Adipocyte (in vitro differentiated cells): Measurements from ENCODE around the gene SYCN.

Source experiments
- DNase-seq: peaks from one replicate; pipeline ENCODE4 v3.0.0-alpha.2; 2015; ENCODE audit warnings: low read depth
- H3K27me3 ChIP-seq: replicated peaks from 2 replicates; pipeline ENCODE4 v1.7.0; 2013; ENCODE audit warnings: mild to moderate bottlenecking, low read length, moderate library complexity; ENCODE audit not compliant: control insufficient read depth, insufficient read depth
- H3K36me3 ChIP-seq: 2 replicates; pipeline ENCODE4 v1.7.0; 2013; ENCODE audit warnings: low read length, mild to moderate bottlenecking, moderate library complexity; ENCODE audit not compliant: control insufficient read depth, insufficient read depth, severe bottlenecking
- H3K4me1 ChIP-seq: 2 replicates; pipeline ENCODE4 v1.7.0; 2013; ENCODE audit warnings: mild to moderate bottlenecking, low read length, moderate library complexity; ENCODE audit not compliant: control insufficient read depth, insufficient read depth
- H3K4me3 ChIP-seq: 2 replicates; pipeline ENCODE4 v1.7.0; 2013; ENCODE audit warnings: mild to moderate bottlenecking, low read length, moderate library complexity
- H3K9ac ChIP-seq: 2 replicates; pipeline ENCODE4 v1.7.0; 2013; ENCODE audit warnings: mild to moderate bottlenecking, low read length, moderate library complexity
- H3K9me3 ChIP-seq: 2 replicates; pipeline ENCODE4 v1.7.0; 2013; ENCODE audit warnings: mild to moderate bottlenecking, low read length, moderate library complexity; ENCODE audit not compliant: control insufficient read depth

Gene SYCN

DNA sequence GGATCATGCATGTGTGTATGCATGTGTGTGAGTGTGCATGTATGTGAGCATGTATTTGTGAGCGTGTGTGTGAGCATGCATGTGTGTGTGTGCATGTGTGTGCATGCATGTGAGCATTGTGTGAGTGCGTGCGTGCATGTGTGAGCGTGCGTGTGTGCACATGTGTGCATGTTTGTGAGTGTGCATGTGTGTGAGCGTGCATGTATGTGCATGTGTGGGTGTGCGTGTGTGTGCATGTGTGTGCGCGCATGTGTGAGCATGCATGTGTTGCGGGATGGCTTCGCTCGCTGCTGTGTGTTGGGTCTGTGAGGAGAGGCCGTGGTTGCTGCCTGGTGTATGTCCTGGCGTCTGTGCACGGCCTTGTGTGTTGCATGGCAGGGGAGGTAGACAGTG, 46.1 kb downstream of the SYCN start:
- no peak for DNase-seq
- Histone ChIP-seq H3K36me3 (no peaks in the 10 kb centered on the region), H3K9me3 (no peaks in the 10 kb centered on the region), H3K9ac (no peak overlapping the region), H3K27me3 (no peaks in the 10 kb centered on the region), H3K4me1 (peaks cover 16% of the 10 kb centered on the region), H3K4me3 (no peak overlapping the region)

DNA sequence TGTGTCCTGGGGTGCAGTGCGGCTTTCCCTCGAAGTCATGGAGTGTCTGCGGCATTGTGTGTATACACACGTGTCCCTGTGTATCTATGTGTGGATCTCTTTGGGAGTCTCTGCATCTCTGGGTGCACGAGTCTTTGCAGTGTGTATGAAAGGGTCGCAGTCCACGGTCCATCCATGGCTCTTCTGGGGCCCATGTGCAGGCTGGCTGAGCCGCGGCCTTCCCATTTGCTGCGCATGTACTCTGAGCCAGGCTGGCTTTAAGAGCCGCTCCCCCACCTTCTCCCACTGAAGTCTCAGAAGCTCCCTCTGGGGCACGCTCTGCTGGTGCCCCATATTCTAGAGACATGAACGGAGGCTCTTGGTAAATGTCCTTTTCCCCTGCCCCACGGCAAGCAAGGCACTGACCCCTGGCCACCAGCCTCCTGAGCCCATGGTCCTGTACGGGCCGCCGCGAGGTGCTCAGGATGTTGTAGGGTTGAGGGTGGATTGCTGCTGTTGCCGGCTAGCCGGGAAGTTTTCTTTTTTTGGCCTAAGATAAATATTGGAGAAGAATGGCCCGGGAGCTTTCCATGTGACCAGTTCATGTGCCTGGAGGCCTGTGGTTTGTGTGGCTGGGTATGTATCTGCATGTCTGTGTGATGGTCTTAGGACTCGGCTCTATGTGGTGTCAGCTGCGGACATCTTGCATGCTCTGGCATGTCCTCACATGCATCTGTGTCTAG, 46.6 kb downstream of the SYCN start:
- Histone ChIP-seq H3K9ac (no peak overlapping the region), H3K36me3 (no peaks in the 10 kb centered on the region), H3K4me3 (no peak overlapping the region), H3K9me3 (no peaks in the 10 kb centered on the region), H3K27me3 (no peaks in the 10 kb centered on the region), H3K4me1 (peaks cover 16% of the 10 kb centered on the region)
- no peak for DNase-seq

DNA sequence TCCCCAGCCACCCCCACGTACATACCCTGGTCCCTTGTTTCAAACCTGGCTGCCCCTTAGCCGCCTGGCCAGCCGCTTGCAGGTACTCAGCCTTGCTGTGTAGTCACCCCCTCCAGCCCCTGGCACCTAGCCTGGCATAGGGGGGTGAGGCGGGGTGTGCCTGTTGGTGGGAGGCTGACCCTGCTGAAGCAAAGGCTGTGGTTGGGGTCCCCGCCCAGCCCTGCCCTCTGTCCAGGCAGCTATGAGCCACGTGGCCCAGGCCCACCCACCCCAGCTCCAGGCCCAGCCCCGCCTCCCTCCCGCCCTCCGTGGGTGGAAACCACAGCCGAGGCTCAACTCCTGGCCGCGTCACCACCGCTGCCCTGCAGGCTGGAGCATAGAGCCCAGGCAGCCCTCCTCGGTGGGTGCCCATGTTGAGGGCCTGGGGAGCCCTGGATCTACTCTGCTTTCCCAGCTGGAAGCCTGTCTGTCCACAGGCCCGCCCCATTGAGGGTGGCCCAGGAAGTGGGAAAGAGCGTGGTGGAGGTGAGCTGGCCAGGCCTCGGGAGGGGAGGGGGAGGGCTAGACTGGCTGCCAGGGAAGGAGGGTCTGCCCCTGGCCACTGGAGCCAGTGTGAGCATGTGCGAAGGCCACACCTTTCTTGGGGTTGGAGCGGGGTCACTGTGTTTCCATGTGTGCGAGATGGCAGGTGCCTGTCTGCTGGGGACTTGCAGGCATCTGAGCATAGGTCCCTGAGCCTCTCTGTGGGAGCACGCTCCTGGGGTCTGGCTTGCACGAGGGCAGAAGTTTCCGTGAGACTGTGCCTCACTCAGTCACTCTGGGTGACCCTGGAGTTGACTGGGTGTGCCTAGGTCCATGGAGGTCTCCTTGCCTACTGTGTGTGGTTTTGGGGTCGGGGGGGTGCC, 47.5 kb downstream of the SYCN start:
- no peaks in the 10 kb centered on the region for H3K9me3 ChIP-seq
- no peak overlapping the region for H3K4me3 ChIP-seq
- DNase-seq: peak; percentile 27
- no peaks in the 10 kb centered on the region for H3K27me3 ChIP-seq
- no peaks in the 10 kb centered on the region for H3K36me3 ChIP-seq
- H3K4me1 ChIP-seq: peaks cover 16% of the 10 kb centered on the region
- no peak overlapping the region for H3K9ac ChIP-seq

DNA sequence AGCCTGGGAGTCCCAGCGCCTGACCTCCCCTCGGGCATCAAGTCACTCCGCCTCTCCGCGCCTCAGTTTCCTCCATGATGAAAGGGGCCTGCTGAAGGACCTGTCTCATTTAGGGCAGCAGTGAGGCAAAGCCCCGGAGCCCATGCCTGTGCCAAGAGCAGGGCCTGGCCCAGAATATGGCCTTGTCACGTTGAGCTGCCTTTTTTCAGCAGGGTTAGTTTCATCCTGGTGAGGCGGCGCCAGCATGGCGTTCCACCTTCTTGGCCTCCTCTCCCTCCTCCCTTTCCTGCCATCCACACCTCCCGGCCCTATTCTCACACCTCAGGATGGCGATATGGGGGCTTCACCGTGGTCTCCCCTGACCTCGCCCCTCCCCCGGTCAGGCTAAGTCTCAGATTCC, 48.3 kb downstream of the SYCN start:
- DNase-seq: no peak
- no peak overlapping the region for H3K4me3 ChIP-seq
- no peaks in the 10 kb centered on the region for H3K36me3 ChIP-seq
- H3K4me1 ChIP-seq: peaks cover 11% of the 10 kb centered on the region
- no peak overlapping the region for H3K9ac ChIP-seq
- no peaks in the 10 kb centered on the region for H3K27me3 ChIP-seq
- H3K9me3 ChIP-seq: no peaks in the 10 kb centered on the region

DNA sequence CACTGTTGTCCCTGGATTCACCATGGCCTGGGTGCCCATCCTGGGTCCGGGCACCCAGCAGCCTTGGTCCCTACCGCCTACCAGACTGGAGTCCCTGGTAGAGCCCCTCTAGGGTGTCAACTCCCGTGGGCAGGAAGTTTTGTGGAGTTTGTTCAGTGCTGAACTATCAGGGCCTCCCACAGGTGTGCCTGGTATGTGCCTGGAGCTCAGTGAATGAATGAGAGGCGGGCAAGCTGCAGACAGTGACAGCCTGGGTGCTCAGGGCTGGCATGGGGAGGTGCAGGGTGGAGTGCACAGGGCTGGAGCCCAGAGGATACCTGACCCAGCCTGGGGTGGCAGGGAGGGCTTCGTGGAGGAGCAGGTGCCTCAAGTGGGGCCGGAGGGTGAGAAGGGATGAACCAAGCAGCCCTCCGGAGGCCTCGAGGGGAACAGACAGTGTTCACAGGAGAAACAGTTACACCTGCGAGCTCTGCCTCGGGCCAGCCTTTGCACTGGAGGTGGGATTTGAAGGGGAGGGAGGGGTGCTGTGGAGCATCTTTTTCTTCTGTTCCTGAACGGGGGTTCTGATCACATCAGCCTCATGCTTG, 48.9 kb downstream of the SYCN start:
- H3K27me3 ChIP-seq: no peaks in the 10 kb centered on the region
- DNase-seq: no peak
- peaks cover 6% of the 10 kb centered on the region for H3K4me1 ChIP-seq

DNA sequence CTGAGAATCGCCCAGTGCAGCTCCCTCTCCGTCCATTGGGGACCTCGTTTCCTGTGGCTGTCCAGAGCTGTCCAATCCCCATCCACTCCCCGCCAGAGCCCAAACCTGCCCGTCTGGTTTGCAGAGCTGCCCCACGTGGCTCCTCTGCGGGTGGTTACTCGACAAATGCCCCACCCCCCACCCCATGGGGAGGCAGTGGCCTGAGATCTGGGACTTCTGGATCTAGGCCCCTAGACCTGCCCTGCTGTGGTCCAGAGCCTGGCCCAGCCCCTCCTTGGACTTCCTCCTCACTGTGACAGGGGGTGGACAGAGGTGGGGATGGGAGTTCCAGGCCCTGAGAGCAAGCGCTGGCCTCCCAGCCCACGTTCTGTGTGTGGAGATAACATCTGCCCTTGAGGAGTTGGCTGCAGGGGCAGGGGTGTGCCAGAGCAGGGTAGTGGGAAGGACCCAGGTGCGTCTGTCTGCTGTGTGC, 49.4 kb downstream of the SYCN start:
- Histone ChIP-seq H3K9ac (no peak overlapping the region), H3K4me1 (peaks cover 5% of the 10 kb centered on the region), H3K27me3 (no peaks in the 10 kb centered on the region), H3K36me3 (no peaks in the 10 kb centered on the region), H3K9me3 (no peaks in the 10 kb centered on the region), H3K4me3 (no peak overlapping the region)
- DNase-seq: no peak

More for the DNA sequence above, 48.9 kb downstream of the SYCN start:
- Histone ChIP-seq H3K4me3 (no peak overlapping the region), H3K9ac (no peak overlapping the region), H3K9me3 (no peaks in the 10 kb centered on the region), H3K36me3 (no peaks in the 10 kb centered on the region)

DNA sequence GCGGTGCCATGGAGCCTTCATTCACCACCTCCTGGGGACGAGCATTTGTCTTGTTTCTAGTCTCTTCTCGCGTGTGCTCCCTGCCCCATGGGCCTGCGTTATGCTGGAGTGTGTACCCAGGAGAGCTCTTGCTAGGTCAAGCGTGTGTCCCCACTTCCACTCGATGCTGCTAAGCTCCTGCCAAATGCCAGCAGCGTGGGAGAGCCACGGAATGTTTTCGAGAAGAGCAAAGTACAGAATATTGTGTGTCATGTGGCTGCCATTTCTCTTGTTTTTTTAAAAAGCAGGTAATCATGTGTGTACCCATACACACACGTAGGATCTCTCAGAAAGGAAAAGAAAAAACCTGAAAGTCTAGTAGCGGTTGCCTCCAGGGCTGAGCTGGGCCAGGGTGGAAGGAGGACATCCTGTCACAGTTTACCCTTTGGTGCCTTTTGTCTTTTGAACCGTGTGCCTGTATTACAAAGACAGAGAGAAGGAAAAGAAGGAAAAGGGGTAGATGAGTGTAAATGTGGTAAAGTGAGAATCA, 49.9 kb downstream of the SYCN start:
- Histone ChIP-seq H3K4me3 (no peak overlapping the region), H3K4me1 (peaks cover 5% of the 10 kb centered on the region), H3K9me3 (no peaks in the 10 kb centered on the region), H3K9ac (no peak overlapping the region), H3K36me3 (peaks cover under 1% of the 10 kb centered on the region), H3K27me3 (no peaks in the 10 kb centered on the region)
- DNase-seq: no peak
